Upper lobe of left lung (tissue), 4 donors: Measurements from ENCODE around the gene INHA.

ENCODE experiments used
- CTCF ChIP-seq, 6 experiments: fragments of 450-650 bp in 4 of 6; fragments of 200-600 bp in 2 of 6; sonication (generic) in 2 of 6; IDR thresholded peaks; one replicate each; pipeline ENCODE4 v1.5.1; 2016 to 2019; ENCODE audit warnings: antibody characterized with exemption in 6 of 6
- POLR2AphosphoS5 ChIP-seq, 2 donors: sonication (generic); formaldehyde crosslinking; IDR thresholded peaks; one replicate each; pipeline ENCODE4 v1.5.1; 2017; ENCODE audit warnings: antibody characterized with exemption in 2 of 2

GRCh38 chr2:219607931-219608330, 35.8 kb downstream of the INHA start:
- TF ChIP-seq POLR2AphosphoS5 (IDR thresholded peaks at IDR 0.05) (no peak), CTCF (IDR thresholded peaks at IDR 0.05) (no peak)
